Stimulated activated CD4-positive, alpha-beta T cell treated with anti-CD3 and anti-CD28 coated beads, Interleukin-1b, Interleukin-23, amount 100 ng/mL, for 48 hours (primary cell): ENCODE results near the gene ITM2B.

Experiments
- DNase-seq: peaks from one replicate; pipeline ENCODE4 v3.0.0-alpha.2; 2020

ITM2B gene

GRCh38 chr13:48264058-48264457, 31.1 kb downstream of the ITM2B start:
- DNase-seq = no peak

GRCh38 chr13:48265217-48265815, 32.3 kb downstream of the ITM2B start:
- peak; percentile 16 for DNase-seq

DNA sequence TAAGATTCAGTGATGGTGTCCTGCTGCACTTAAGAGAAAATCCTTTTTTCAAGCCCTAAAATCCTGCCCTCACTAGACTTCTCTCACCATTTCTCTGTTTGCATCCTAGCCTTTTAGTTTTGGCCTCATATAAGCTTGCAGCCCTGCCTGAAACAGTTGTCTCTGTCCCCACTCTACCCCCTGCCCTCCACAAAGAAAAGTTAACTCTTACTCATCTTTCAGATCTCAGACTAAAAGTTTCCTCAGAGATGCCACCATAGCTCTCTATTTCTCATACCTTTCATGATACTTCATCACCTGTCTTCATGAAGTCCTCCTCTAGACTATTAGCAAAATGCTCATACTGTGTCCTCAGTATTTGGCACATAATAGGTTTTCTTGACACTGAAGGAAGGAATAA, 33.1 kb downstream of the ITM2B start:
- DNase-seq = no peak

- DNase-seq = no peak
Measured at GRCh38 chr13:48266701-48267639, 34.0 kb downstream of the ITM2B start.

GRCh38 chr13:48268019-48268418, 35.0 kb downstream of the ITM2B start:
- DNase-seq = no peak

DNA sequence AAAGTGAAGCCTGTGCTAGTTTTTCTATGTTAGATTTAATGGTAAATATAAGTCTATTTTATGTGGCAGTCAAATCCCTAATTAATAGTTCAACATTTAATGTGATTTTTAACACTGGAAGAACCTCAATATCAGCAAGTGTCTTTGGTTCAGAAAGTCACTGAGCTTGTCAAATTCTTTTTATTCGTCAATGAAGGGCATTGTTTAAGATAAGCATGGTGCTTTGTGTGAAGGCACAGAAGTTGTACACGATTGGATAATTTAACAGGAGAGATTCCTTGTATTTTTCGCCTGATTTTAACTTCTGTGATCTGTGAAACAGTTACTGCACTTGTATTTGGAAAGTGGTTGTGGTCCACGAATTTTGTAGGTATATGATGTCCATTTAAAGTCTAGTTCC, 40.3 kb downstream of the ITM2B start:
- DNase-seq = no peak

DNA sequence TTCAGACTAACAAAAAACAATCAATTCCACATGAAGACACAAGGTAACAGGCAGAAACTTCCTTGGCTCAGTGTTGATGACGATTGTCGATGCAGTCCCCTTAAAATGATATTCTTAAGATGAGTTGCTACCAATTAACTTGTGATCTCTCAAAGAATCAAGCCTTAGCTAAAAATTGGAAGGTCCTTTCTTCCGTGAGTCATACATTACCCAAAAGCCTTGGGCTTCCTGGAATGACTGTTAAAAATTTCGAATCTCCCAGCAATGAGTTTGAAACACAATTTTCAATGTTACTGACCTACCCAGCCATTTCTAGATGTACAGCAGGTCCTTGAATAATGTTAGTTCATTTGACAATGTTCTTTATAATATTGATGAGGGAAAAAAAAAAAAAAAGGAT, 42.5 kb downstream of the ITM2B start:
- DNase-seq = no peak

DNA sequence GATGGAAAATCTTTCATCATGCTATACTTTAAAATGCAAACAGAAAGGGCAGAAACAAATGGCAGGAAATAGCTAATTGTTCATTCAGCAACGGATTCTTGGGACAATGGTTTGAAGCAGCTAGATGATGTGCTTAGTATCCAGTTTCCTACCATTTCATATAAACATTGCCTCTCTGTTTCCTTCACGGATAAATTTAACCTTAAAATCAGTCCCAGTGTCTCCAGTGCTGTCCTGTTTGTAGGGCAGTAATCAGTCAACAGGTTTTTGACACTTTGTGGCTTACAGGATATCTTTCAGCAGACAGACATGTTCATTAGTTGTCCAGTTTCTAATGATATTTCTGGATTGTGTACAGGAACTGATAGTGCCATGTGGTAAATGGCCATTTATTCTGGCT, 45.8 kb downstream of the ITM2B start:
- no peak for DNase-seq

DNA sequence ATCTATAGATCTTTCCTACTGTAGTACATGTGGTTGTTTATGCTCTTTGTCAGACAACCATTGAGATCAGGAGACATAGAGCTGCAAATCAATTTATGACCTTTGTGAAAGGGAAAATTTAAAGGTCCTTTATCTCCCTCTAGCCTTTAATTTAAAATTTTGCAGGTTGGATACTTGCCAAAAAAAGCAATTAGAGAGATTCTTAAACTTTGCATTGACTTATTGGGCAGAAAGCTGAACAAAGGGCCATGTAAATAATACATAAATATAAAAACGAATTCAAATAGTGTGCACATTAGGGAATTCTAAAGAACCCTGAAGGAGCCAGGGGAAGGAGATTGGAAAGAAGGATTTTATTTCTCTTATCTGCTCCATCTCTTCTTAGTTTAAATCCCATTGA, 48.5 kb downstream of the ITM2B start:
- no peak for DNase-seq

- no peak for DNase-seq
Measured at GRCh38 chr13:48291730-48292129, 58.7 kb downstream of the ITM2B start.

DNA sequence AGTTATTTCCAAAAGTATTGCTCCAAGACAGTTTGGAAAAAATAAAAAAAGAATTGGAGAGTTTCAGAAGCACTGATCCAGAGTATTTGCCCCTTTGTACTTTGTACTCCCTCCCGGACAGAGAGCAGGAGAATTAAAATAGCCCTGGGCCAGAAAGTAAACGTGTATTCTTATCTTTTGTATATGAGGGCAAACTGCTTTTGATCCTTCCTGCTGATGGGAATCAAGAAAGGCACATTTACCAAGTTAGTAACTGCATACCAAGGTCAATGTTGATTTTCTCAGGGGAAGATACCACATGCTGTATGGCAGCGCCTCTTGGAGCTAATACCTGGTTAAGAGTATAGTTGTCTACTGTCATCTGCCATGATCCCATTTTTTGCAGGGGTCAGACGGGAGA, 59.6 kb downstream of the ITM2B start:
- DNase-seq = no peak

GRCh38 chr13:48294653-48295052, 61.6 kb downstream of the ITM2B start:
- no peak for DNase-seq

DNA sequence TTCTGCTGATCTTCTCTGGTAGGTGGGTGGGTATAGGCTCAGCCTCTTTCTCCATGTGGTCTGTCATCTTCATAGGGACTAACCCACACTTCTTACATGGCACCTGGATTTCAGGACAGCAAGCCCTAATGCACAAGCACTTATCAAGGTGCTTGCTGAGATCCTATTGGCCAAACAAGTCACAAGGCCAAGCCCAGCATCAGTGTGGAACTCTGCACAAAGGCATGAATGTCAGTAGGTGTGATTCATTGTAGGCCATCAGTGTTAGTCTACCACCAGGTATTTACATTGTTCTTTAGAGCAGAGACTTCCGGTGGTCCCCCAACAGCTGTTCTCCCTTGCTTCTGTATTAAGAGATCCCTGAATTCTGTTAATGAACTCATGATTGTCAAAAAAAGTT, 62.3 kb downstream of the ITM2B start:
- DNase-seq = no peak

- DNase-seq = no peak
Measured at GRCh38 chr13:48296528-48296927, 63.5 kb downstream of the ITM2B start.

DNA sequence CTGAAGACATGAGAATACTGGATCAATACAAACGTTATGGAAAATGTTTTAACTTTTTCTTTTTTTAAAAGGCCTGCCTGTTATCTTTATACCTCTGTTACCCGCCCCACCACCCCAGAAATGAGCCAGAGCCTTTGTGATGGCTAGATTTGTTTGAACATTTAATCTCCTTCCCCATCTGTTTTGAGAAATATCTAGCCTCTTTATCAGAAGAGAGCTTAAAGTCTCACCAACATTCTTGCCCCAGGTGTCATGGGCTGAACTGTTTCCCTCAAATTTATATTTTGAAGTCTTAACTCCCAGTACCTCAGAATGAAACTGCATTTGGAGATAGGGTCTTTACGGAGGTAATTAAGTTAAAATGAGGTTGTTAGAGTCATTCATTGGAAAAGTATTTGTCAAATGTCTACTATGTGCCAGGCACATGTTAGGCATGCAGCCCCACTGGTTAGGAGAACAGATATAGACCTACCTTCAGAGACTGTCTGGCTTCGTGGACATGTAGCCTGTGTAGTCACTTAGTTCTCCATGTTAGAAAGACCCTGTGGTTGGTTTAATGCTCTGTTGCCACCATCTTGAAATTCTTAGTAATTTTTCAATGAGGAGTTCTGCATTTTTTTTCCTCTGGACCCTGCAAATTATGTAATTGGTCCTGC, 64.3 kb downstream of the ITM2B start:
- DNase-seq = no peak

DNA sequence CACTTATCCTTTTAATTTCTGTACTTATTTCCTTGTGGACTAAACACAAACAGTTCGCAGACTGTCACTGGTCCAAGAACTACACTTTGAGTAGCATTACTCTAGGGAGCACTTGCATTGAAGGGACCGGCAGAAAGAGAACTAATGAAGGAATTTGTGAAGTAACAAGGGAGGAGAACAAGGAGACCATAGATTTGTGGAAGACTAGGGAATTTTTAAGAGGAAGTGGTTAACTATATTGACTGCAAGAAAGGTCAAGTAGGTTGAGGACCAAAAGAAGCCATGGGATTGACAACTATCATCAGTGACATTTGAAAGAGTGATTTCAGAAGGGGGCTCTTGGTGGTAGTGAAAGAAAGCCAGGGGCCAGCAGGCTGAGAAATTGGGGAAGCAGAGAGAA, 66.6 kb downstream of the ITM2B start:
- DNase-seq = no peak

DNA sequence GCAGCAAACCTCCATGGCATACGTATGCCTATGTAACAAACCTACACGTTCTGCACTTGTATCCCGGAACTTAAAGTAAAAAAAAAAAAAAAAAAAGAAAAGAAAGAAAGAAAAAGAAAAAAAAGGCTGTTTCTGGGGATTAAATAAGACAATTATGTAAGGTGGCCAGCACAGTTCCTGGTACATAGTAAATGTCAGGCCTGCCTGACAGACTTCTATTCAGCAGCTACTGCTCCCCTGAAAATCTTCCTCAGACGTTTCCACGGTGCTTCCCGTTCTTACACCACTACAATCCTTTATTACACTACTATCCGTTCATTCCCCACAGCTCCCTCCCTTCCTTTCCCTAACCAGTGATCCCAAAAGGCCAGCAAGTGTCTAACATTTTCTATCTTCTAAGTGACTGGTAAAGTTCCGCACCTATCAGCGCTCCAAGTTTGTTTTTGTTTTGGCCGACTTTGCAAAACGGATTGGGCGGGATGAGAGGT, 69.9 kb downstream of the ITM2B start:
- DNase-seq = no peak

GRCh38 chr13:48303359-48304142, 70.5 kb downstream of the ITM2B start, which contains the start of gene RB1:
TSS of gene RB1 (plus strand) at chr13:48303751. CDS start at chr13:48303913, 162 bp downstream.
- DNase-seq = peak; percentile 88

- peak; percentile 6 for DNase-seq
Measured at GRCh38 chr13:48304143-48304876, 71.3 kb downstream of the ITM2B start.

- DNase-seq = no peak
Measured at GRCh38 chr13:48311223-48311622, 78.2 kb downstream of the ITM2B start.

- DNase-seq = no peak
Measured at GRCh38 chr13:48315969-48316650, 83.1 kb downstream of the ITM2B start.
